GM12878 (cell line): Measurements from ENCODE around the gene TXLNG. TPM values are rescaled to one million over a fixed set of nuclear protein-coding genes. Genes with fewer than 3 reads are reported as not detected.

ENCODE experiments used
- ASH2L ChIP-seq: fragments of 300-600, 200-600 bp; sonication (generic); IDR thresholded peaks from 2 replicates; pipeline ENCODE4 v1.6.1; 2017; ENCODE audit warnings: low read depth, mild to moderate bottlenecking, borderline replicate concordance
- ATF7 ChIP-seq: fragments of 450-650 bp; IDR thresholded peaks from 2 replicates; pipeline ENCODE4 v1.6.1; 2016; ENCODE audit warnings: low read depth, mild to moderate bottlenecking
- CREM ChIP-seq: IDR thresholded peaks from 2 replicates; pipeline ENCODE4 v1.6.1; 2014; ENCODE audit warnings: antibody characterized with exemption, low read depth
- EP300 ChIP-seq, 2 experiments: fragments of 150-350 bp in 1 of 2; IDR thresholded peaks; 2 replicates each; pipeline ENCODE4 v1.6.1; 2011 to 2012; ENCODE audit warnings: low read depth in 2 of 2, low read length in 2 of 2, borderline replicate concordance in 1 of 2, improper control_type of control experiment in 1 of 2, inconsistent platforms in 1 of 2; ENCODE audit not compliant: control insufficient read depth in 1 of 2
- ESRRA ChIP-seq: IDR thresholded peaks from 2 replicates; pipeline ENCODE4 v1.6.1; 2012; ENCODE audit warnings: mild to moderate bottlenecking, low read length, improper control_type of control experiment
- FOXM1 ChIP-seq: IDR thresholded peaks from 2 replicates; pipeline ENCODE4 v1.6.1; 2012; ENCODE audit warnings: low read depth, mild to moderate bottlenecking, inconsistent platforms, low read length, moderate library complexity
- GATAD2B ChIP-seq: fragments of 450-650 bp; conservative IDR thresholded peaks from 2 replicates; pipeline ENCODE4 v1.6.1; 2017; ENCODE audit warnings: low read depth, mild to moderate bottlenecking, moderate library complexity
- IRF5 ChIP-seq: fragments of 450-650 bp; IDR thresholded peaks from 2 replicates; pipeline ENCODE4 v1.6.1; 2017; ENCODE audit warnings: borderline replicate concordance
- MAX ChIP-seq: IDR thresholded peaks from 2 replicates; pipeline ENCODE4 v1.6.1; 2012; ENCODE audit warnings: low read depth, low read length, improper control_type of control experiment
- MXI1 ChIP-seq: fragments of 150-350 bp; IDR thresholded peaks from 2 replicates; pipeline ENCODE4 v1.6.1; 2011; ENCODE audit warnings: low read depth, mild to moderate bottlenecking, inconsistent platforms, low read length, improper control_type of control experiment
- NBN ChIP-seq: fragments of 450-650 bp; IDR thresholded peaks from 2 replicates; pipeline ENCODE4 v1.6.1; 2016
- NR2C1 ChIP-seq: fragments of 450-650 bp; IDR thresholded peaks from 2 replicates; pipeline ENCODE4 v1.6.1; 2017; ENCODE audit warnings: antibody characterized with exemption, mild to moderate bottlenecking, moderate library complexity
- POLR2AphosphoS2 ChIP-seq: IDR thresholded peaks from 2 replicates; pipeline ENCODE4 v1.6.1; 2011; ENCODE audit warnings: low read depth, mild to moderate bottlenecking, low read length, improper control_type of control experiment, moderate library complexity
- RB1 ChIP-seq: fragments of 450-650 bp; formaldehyde crosslinking; IDR thresholded peaks from 2 replicates; pipeline ENCODE4 v1.6.1; 2017; ENCODE audit warnings: mild to moderate bottlenecking, borderline replicate concordance
- RCOR1 ChIP-seq: conservative IDR thresholded peaks from 2 replicates; pipeline ENCODE4 v1.6.1; 2012; ENCODE audit warnings: low read depth, low read length, improper control_type of control experiment
- RUNX3 ChIP-seq: IDR thresholded peaks from 2 replicates; pipeline ENCODE4 v1.6.1; 2012; ENCODE audit warnings: low read length, inconsistent platforms
- SREBF1 ChIP-seq: IDR thresholded peaks from 2 replicates; pipeline ENCODE4 v1.6.1; 2012; ENCODE audit warnings: mild to moderate bottlenecking, low read length
- YY1 ChIP-seq: IDR thresholded peaks from 2 replicates; pipeline ENCODE4 v1.6.1; 2011; ENCODE audit warnings: low read depth, mild to moderate bottlenecking, low read length
- ZBTB33 ChIP-seq: fragments of 450-650 bp; IDR thresholded peaks from 2 replicates; pipeline ENCODE4 v1.6.1; 2017; ENCODE audit warnings: mild to moderate bottlenecking
- ZNF207 ChIP-seq: fragments of 450-650 bp; IDR thresholded peaks from 2 replicates; pipeline ENCODE4 v1.6.1; 2014; ENCODE audit warnings: antibody characterized with exemption, mild to moderate bottlenecking, borderline replicate concordance
- ZNF384 ChIP-seq: IDR thresholded peaks from 2 replicates; pipeline ENCODE4 v1.6.1; 2012; ENCODE audit warnings: low read depth, mild to moderate bottlenecking, low read length, improper control_type of control experiment, borderline replicate concordance
- ZNF592 ChIP-seq: fragments of 450-650 bp; IDR thresholded peaks from 2 replicates; pipeline ENCODE4 v1.6.1; 2017; ENCODE audit warnings: mild to moderate bottlenecking, moderate library complexity
- ZNF622 ChIP-seq: fragments of 450-650 bp; IDR thresholded peaks from 2 replicates; pipeline ENCODE4 v1.6.1; 2017; ENCODE audit warnings: mild to moderate bottlenecking, inconsistent platforms
- polyA plus RNA-seq, 11 experiments: library from polyadenylated mRNA; depleted of rRNA in 4 of 11; unstranded in 6 of 11; stranded (reverse) in 5 of 11; fragments of >200 nt; fragmentation: Nextera tagmentation in 4 of 11; fragmentation: Illumina TruSeq in 1 of 11; extraction: Ambion mirVana in 4 of 11; extraction: Trizol in 1 of 11; gene quantifications; 1 replicate in 1 of 11; 2 replicates in 10 of 11; pipeline versions ENCODE4 v1.2.1 to v1.2.3, GENCODE V29; 2011 to 2016; ENCODE audit warnings: inconsistent platforms in 2 of 11, missing spikeins in 2 of 11, low read depth in 1 of 11
- total RNA-seq, 4 experiments: library from RNA; depleted of rRNA in 3 of 4; stranded (reverse); fragments of >200 nt in 3 of 4; fragmentation: Illumina TruSeq in 1 of 4; extraction: Trizol in 1 of 4; gene quantifications; 2 replicates each; pipeline versions ENCODE4 v1.2.1 to v1.2.3, GENCODE V29; 2013 to 2021

TXLNG gene
- total and polyA plus RNA-seq, 10 of the 15 experiments (the other 5 are each of a cell fraction or from before 2014, with no cell fraction given), result 9.9 to 40.7 (median 19.5) TPM

GRCh38 chrX:16786139-16786790 is at the start of gene TXLNG (continued):
- TF ChIP-seq GATAD2B, result no peak
- 0 out of 2 replicates have a peak, but pooled peaks have one; percentile 12 for TF ChIP-seq ESRRA
- TF ChIP-seq FOXM1, result no peak
- TF ChIP-seq NR2C1, result no peak; the same call in 1 of the 2 replicates
- TF ChIP-seq RUNX3, result no peak; the same call in 1 of the 2 replicates
- peak; percentile 34; the same call in 1 of the 2 replicates for TF ChIP-seq SREBF1
- TF ChIP-seq ASH2L, result no peak
- TF ChIP-seq ATF7, result peak; percentile 30; the same call in 1 of the 2 replicates
- peak; percentile 96 for TF ChIP-seq CREM
- peak; percentile 48; the same call in 1 of the 2 replicates for TF ChIP-seq POLR2AphosphoS2
- no peak; the same call in 1 of the 2 replicates for TF ChIP-seq ZNF207
- peak; percentile 28; the same call in 1 of the 2 replicates for TF ChIP-seq RB1
- TF ChIP-seq EP300 (IDR thresholded peaks at IDR 0.05; ENCODE audit: borderline replicate concordance in 1 of 2, control insufficient read depth in 1 of 2, low read depth in 2 of 2, low read length in 2 of 2), result no peak
- no peak for TF ChIP-seq ZBTB33
- no peak for TF ChIP-seq ZNF622
- TF ChIP-seq ZNF592, result no peak
- TF ChIP-seq ZNF384, result no peak
- TF ChIP-seq NBN, result no peak
- TF ChIP-seq MXI1, result peak; percentile 69
- TF ChIP-seq RCOR1, result no peak
- peak; percentile 88 for TF ChIP-seq MAX
- peak; percentile 79 for TF ChIP-seq YY1
- no peak for TF ChIP-seq IRF5
